GM19452 (cell line): ENCODE results near the gene KDELR1.

Source experiments
- ATAC-seq: cut with Tn5 transposase; IDR thresholded peaks from one replicate; pipeline ENCODE4 v1.9.1; 2021; ENCODE audit not compliant: unreplicated experiment

The KDELR1 gene

DNA sequence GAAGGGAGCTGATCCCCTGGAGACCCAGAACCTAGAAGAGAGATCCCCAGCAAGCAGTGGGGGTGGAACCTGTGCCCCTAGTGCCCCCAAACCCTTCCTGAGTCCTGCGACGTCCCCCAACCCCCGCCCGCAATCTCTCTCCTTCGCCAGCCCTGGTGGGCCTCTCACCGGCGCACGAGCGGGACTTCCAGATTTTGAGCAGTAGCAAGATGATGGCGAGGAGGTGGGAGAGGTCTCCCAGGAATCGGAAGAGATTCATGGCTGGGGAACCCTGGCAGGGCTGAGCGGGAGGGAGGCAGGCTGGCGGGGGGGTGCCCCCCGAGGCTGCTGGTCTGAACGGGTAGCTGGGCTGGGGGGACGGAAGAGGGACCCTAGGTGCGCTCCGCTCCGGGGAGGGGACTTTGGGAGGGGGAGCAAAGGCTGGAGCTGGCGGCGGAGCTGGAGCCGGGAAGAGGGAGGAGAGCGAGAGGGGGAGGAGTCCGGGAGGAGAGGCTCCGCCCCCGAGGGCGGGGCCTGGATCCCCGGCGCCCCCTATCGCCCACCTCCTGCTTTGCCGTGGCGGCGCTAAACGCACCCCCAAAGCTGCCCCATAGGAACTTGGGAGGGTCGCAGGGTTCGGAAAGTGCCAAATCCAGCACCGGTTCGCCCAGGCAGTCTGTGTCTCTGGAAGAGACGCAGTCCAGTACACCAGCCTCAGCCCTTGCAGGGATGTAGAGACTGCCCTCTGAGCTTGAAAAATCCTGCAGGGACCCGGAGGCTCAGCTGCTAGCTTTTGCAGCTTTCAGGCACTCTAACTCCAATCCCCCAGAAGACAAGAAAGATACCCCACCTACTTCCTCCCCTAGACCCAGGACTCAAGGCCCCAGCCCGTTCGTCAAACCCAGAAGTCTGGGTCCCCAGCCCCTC, at the start of gene KDELR1:
Gene KDELR1, minus strand, starts transcription at position 452 of the 906 bp plus-strand sequence. Its CDS starts 193 bp downstream, at position 259.
- no peak for ATAC-seq

DNA sequence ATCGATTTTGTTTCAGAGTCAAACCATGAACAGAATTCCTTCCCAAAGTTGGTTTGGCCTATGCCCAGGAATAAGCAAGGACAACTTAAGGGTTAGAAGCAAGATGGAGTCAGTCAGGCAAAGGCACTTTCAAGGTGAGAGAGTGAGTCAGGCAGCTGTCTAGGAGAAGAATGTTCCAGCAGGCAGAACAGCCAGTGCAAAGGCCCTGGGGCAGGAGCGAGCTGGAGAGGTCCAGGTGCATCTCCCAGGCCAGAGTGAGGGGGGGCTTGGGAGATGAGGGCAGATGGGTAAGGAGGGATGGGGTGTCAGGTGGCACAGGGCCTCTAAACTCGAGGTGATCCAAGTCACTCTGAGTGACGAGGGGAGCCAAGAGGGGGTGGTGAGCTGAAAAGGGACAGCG, 45.2 kb upstream of the KDELR1 start:
- ATAC-seq: no peak

GRCh38 chr19:48433337-48433736, 42.0 kb upstream of the KDELR1 start:
- no peak for ATAC-seq

DNA sequence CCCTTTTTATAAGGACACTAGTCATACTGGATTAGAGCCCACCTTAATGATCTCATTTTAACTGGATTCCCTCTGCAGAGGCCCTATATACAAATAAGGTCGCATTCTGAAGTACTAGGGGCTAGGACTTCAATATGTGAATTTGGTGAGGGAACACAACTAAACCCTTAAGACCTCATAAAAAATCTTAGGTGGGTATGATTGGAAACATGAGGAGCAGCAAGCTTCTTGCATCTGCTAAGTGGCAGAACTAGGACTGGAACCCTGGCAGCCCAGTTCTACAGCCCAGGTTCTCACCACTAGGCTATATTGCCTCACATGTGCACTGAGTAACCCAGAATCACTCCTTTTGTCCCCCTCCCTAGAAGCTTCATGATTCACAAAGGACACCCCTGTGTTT, 37.3 kb upstream of the KDELR1 start:
- no peak for ATAC-seq

DNA sequence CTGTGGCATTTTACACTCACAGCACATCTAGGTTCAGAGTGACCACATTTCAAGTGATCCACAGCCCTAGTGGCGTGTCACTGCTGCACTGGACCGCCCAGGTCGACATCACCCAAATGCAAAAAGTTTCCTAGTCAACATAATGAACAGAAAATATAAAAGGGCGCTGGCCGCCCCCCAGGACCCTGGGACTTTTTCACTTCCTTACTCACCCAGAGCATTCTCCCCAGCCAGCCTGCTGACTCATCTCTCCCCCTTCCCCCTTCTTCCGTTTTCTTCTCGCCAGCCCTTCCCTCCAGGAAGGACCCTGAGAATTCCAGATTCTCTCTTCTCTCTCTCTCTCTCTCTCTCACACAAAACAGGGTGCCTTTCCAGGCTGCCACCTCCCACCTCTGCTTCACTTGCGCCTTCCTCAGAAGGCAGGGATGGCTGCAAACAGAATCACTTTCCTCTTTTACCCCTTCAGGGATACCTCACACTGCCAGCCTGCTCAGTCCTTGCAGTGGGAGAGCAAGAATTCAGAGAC, 33.4 kb upstream of the KDELR1 start:
- no peak for ATAC-seq

GRCh38 chr19:48421548-48421947, 30.2 kb upstream of the KDELR1 start:
- no peak for ATAC-seq

DNA sequence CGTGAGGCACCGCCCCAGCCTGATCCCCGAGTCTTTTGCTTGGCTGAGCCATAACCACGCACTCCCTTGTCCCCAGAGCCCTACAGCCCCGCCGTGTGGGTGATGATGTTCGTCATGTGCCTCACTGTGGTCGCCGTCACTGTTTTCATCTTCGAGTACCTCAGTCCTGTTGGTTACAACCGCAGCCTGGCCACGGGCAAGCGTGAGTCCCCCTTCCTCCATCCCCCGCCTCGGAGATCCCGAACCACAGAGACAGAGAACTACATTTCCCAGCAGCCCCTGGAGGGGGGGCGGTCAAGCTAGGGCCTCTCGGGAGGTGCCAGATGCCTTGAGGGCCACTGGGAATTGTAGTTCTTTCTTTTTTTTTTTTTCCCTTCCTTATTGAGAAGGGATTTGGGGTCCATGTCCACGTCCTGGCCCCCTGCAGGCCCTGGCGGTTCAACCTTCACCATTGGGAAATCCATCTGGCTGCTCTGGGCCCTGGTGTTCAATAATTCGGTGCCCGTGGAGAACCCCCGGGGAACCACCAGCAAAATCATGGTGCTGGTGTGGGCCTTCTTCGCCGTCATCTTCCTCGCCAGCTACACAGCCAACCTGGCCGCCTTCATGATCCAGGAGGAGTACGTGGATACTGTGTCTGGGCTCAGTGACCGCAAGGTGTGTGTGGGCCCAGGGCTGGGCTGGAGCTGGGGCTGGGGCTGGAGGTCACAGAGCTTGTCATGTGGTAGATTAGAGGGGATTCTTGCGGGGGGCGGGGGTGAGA, 28.0 kb upstream of the KDELR1 start:
- ATAC-seq: no peak

- no peak for ATAC-seq
Observed at GRCh38 chr19:48418317-48419064, 27.1 kb upstream of the KDELR1 start.

GRCh38 chr19:48417421-48417820, 26.1 kb upstream of the KDELR1 start:
- ATAC-seq: no peak

DNA sequence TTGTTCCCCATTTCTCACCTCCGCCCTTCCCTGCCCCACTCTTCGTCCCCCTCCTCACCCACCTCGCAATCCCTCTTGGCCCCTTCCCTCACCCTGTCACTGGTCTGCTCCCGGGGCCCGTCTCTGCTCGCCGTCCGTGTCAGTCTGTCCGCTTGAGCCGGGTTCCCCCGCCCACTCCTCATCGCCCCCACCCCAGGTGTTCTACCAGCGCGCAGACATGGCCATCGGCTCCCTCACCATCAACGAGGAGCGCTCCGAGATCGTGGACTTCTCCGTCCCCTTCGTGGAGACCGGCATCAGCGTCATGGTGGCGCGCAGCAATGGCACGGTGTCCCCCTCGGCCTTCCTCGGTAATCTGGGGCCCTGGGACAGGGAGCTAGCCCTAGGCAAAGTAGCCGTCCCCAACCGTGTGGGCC, 24.5 kb upstream of the KDELR1 start:
- no peak for ATAC-seq

DNA sequence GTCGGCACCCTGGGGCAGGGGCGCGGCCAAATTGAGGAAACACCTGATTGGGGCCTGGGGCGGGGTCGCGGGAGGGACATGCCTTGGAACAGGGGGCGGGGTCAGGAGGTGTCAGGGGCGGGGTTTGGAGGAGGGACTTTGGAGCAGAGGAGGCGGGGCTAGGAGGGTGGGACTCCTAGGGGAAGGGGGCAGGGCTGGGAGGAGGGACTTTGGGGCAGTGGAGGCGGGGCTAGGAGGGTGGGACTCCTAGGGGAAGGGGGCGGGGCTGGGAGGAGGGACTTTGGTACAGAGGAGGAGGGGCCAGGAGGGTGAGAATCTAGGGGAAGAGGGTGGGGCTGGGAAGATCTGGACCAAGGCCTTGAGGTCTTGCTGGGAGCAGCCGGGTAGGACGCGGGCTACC, 24.0 kb upstream of the KDELR1 start:
- ATAC-seq: no peak

DNA sequence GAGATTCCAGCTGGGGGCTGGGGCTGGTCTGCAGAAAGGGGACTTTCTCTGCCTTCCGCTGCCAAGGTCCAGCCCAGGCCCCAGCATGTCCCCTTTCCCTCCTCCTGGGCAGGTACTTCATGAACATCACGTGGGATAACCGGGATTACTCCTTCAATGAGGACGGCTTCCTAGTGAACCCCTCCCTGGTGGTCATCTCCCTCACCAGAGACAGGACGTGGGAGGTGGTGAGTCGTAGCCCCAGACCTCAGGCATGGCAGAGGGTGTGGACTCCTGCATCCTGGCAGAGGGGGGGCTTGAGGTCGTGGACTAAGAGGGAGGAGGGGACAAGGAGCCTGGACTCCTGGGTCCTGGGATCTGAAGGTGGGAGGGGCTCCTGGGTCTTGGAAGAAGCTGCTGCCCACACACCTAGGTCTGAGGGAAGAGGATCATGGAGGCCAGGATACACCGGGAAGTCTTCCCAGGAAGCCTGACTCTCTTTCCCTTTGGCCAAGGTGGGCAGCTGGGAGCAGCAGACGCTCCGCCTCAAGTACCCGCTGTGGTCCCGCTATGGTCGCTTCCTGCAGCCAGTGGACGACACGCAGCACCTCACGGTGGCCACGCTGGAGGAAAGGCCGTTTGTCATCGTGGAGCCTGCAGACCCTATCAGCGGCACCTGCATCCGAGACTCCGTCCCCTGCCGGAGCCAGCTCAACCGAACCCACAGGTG, 22.7 kb upstream of the KDELR1 start:
- ATAC-seq: no peak

DNA sequence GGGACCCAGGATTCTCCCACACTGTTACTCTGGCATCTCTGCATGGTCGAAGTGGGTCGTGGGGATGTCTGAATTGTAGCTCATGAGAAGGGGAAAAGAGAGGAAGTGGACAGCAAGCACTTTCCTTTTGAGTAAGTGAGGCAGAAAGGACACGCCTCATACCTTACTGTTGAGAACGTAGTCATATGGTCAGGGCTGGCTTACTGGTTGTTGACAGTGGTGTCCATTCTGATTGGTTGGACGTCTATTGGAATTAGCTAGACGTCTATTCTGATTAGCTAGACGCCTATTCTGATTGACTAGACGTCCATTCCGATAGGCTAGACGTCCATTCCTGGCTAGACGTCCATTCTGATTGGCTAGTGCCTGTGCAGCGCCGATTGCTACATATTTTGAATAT, 14.5 kb upstream of the KDELR1 start:
- ATAC-seq: no peak

- no peak for ATAC-seq
Observed at GRCh38 chr19:48405010-48405659, 13.8 kb upstream of the KDELR1 start.

DNA sequence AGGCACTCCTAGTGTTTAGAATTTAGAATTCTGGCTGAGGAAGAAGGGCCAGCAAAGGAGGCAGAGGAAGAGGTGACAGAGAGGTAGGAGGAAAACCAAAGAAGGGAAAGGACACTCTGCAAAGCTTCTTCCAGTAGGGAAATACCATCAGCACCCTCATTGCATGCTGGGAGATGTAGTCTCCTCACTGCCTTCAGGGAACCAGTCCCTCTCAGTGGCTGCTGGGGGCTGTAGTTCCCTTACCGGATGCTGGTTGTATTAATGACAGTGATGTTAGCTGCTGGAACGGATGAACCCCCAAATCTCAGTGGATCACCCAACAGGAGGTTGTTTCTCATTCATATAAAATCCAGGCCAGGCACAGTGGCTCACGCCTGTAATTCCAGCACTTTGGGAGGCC, 12.3 kb upstream of the KDELR1 start:
- peak; percentile 61 for ATAC-seq

GRCh38 chr19:48401287-48401686, 9.9 kb upstream of the KDELR1 start:
- no peak for ATAC-seq

GRCh38 chr19:48400018-48400742, 8.8 kb upstream of the KDELR1 start:
- no peak for ATAC-seq

DNA sequence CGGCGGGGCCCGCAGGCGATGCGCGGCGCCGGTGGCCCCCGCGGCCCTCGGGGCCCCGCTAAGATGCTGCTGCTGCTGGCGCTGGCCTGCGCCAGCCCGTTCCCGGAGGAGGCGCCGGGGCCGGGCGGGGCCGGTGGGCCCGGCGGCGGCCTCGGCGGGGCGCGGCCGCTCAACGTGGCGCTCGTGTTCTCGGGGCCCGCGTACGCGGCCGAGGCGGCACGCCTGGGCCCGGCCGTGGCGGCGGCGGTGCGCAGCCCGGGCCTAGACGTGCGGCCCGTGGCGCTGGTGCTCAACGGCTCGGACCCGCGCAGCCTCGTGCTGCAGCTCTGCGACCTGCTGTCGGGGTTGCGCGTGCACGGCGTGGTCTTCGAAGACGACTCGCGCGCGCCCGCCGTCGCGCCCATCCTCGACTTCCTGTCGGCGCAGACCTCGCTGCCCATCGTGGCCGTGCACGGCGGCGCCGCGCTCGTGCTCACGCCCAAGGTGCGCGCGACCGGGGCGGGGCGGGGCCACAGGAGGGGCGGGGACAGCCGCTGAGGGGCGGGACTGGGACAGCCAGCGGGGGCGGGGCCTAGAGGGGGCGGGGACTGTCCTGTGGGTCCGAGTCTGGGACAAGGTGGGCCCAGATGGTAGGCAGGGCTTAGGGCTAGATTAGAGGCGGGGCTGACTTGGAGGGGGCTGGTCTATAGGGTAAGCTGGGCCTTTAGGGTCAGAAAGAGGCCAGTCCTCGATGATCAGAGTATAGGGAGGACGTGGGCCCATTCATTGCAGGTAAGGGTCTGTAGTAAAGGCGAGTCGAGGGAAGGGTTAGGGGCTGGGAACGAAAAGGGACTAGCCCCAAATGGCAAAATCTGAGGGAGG, 7.3 kb upstream of the KDELR1 start:
- peak; percentile 49 for ATAC-seq

- ATAC-seq: peak; percentile 16
Observed at GRCh38 chr19:48398102-48398374, 6.7 kb upstream of the KDELR1 start.
